Measurements from ENCODE around the gene ADA. TPM values are rescaled to one million over a fixed set of nuclear protein-coding genes. Genes with fewer than 3 reads are reported as not detected.

The ADA gene
- 46.2 to 62.7 TPM (median 54.3 TPM) in 5 replicates for total RNA-seq (2022; extraction: Qiagen RNA extraction; ENCODE audit: low read depth)

GRCh38 chr20:44651684-44652423 is at the start of gene ADA:
ADA (minus strand) TSS chr20:44651699; CDS start chr20:44651607, 92 bp downstream.

GRCh38 chr20:44582311-44583025 is 69.0 kb downstream of the ADA start, which contains the start of gene PKIG:
PKIG (plus strand) TSS chr20:44582579; CDS start chr20:44614557, 31,978 bp downstream.

Other genes with a start within 250 kb of the ADA start
- 11.5 to 15.2 TPM (median 13.3 TPM) in 5 replicates for gene TTPAL, start 175.8 kb downstream of the ADA start, total RNA-seq (2022; extraction: Qiagen RNA extraction; ENCODE audit: low read depth)
- 68.2 to 89.2 TPM (median 80.7 TPM) in 5 replicates for gene SERINC3, start 129.6 kb downstream of the ADA start, total RNA-seq (2022; extraction: Qiagen RNA extraction; ENCODE audit: low read depth)
- 30.6 to 39.7 TPM (median 36.2 TPM) in 5 replicates for gene PKIG, start 69.1 kb downstream of the ADA start, total RNA-seq (2022; extraction: Qiagen RNA extraction; ENCODE audit: low read depth)
- 23.9 to 36.6 TPM (median 26.9 TPM) in 5 replicates for gene CCN5, start 63.7 kb upstream of the ADA start, total RNA-seq (2022; extraction: Qiagen RNA extraction; ENCODE audit: low read depth)
- gene KCNK15, start 94.2 kb upstream of the ADA start, total RNA-seq (2022; extraction: Qiagen RNA extraction; ENCODE audit: low read depth), result 0.51 to 0.89 TPM (median 0.62 TPM) in 5 replicates
- gene RIMS4, start 158.8 kb upstream of the ADA start, total RNA-seq (2022; extraction: Qiagen RNA extraction; ENCODE audit: low read depth), result 1.0 to 1.7 TPM (median 1.6 TPM) in 5 replicates
- 186 to 212 TPM (median 197 TPM) in 5 replicates for gene YWHAB, start 234.0 kb upstream of the ADA start, total RNA-seq (2022; extraction: Qiagen RNA extraction; ENCODE audit: low read depth)